NCI-H524 (cell line): ENCODE data around the gene EIF4G1.

ENCODE experiments used
- DNase-seq, 2 experiments: peaks; one replicate each; lab custom pipeline; 2025; lab: John Stamatoyannopoulos, UW

The EIF4G1 gene

DNA sequence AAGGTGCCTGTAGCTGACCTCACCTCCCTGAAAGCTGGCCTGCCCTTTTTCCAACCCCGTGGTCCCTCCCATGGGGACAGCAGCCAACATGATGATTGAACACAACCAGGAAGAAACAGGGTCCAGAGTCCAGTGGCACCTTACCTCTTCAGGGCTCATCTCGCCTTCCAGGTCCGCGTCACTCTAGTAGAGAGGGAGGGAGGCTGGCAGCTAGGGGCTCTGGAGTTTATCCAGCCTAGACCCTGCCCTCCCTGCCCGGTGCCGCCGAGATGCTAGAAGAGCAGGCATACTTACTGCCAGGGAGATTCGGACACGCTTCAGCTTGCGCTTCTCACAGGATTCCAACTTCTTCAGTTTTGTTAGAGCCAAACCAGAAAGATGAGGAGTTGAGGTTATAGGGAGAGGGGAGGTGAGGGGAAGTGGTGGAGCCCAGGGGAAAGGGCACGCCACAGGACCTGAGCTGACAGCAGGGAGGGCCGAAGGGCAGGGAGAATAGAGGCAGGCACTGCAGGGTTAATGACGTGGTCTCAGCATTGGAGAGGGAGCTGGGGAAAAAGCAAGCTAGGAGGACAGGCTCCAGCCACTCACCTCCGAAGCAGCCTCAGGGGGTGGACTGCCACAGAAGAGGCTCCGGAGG is 37.9 kb downstream of the EIF4G1 start:
- DNase-seq = no peak

DNA sequence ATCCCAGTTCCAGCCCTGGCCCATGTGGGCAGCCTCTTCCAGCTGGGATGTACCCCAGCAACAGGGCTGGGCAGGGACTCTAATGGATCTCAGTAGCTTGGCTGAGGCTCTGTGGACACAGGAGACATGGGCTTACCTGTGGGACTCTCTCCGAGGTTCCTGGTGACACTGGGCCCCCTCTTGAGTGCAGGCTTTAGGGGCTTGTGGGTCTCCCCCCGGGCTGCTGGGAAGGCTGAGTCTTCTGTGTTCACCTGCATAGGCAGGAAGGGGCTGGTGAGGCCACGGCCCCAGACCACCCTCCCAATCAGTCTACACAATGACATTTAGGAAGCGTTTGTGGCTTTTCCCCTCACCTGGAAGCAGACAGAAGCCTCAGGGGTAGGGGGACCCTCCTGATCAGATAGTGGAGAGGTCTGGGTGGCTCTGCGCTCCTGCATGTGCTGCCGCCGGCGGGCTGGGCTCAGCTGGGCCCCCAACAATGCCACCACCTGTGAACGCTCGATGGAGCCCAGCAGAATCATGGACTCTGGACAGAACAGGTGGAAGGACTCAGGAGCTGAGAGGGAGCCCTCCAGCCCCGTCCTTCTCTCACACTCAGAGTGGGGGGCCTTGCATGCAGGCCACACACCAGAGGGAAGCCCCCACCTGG is 38.6 kb downstream of the EIF4G1 start:
- no peak for DNase-seq

DNA sequence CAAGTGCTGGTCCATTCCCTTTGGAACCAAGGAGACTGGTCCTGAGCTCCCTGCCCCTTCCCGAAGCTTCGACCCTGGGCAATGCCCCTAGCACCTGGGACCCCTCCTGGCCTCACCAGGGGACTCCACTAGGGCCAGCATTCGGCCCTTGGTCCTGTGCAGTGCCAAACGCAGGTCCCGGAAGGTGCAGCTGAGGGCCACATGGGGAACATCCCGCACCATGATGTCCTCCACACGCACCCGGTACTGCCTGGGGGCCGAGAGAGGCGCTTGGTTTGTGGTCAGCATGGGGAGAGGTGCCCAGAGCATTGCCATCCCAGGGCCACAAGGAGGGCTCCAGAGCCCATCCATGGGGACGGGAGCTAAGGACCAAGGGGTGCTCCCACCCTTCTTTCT is 39.1 kb downstream of the EIF4G1 start:
- no peak for DNase-seq

GRCh38 chr3:184354121-184354728 is 39.8 kb downstream of the EIF4G1 start:
- DNase-seq = peak in 1 of 2 experiments; percentile 39

DNA sequence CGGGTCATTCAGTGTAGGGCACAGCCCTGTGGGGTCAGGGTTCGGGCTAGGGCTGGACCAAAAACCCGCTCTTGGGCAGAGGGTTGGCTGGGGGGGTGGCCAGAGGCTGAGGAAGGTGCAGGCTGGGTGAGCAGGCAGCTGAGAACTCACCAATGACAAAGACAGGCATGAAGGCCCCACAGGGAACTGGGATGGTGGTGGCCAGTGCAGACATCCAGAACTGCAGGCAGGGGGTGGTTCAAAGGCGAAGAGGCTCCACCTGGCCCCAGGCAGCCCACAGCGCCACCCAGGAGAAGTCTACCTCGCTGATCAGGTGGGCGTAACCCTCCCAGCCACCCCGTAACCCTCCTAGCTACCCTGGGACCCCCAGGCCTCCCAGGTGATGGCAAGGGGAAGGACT is 40.3 kb downstream of the EIF4G1 start:
- no peak for DNase-seq

DNA sequence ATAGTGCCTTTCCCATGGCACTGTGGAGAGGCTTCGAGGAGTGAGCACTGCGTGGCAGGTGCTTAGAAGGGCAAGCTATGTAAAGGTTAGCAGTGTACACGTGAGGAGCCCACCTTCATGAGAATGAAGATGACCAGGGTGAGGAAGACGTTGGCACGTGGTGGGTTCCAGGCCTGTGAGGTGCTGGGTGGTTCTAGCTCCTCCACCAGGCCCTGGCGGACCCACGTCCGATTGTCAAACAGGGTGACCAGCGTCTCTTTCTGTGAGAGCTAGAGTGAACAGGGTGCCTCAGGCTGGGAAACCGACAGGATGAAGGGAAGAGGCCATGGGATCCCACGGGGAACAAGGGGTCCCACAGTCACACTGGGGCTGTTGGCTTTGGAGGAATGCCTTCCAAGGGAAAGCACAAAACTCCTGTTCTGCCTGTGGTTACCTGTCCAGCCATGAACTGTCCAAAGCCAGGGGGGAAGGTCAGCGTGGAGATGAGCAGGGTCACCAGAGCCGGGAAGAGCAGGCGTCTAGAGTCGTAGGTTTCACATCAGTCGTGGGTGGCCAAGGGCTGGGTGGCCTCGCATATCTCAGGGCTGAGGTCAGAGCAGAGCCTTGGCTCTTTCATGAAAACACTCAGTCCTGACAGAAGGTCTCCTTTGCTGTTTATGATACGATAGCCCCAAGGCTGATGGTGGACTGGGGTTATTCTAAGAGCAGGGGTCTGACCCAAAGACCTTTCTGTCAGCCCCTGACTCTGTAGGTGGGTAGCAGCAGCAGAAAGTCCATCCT is 41.0 kb downstream of the EIF4G1 start:
- DNase-seq = no peak

DNA sequence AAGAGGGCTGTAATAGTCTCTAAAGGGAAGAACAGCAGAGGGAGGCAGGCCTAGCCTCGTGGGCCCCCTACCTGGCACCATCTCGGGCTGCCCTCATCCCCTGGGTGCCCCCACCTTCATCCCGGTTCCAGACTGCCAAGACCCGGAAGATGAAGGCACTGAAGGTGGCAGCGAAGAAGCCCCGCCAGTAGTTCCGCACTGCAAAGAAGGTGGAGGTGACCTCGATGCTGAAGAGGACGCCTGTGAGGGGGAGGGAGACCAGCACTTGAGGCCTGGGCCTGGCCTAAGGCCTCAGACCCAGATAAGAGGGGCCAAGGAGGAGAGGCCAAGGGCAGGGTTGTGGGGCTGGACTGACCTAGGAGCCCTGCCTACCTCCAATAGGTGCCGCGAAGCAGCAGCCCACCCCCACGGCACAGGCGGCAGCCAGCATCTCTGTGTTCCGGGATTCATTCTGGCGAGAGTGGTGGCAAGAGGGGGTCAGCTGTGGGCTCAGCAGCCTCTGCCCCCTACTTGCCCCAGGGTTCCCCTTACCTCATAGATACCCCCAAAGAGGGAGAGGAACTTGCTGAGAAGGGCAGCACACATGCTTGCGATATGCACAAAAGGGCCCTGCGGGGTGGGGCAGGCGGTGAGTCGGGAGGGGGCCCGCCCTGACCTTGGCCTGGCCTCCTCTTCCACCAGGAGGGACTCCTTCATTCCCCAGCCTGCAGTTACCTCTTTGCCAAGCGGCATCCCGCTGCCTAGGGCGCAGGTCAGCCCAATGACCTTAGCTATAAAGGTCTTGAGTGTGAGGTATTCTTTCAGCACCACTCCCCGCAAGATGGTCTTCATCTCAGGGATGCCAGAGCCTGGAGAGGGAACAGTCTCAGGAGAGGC is 43.1 kb downstream of the EIF4G1 start:
- no peak for DNase-seq

DNA sequence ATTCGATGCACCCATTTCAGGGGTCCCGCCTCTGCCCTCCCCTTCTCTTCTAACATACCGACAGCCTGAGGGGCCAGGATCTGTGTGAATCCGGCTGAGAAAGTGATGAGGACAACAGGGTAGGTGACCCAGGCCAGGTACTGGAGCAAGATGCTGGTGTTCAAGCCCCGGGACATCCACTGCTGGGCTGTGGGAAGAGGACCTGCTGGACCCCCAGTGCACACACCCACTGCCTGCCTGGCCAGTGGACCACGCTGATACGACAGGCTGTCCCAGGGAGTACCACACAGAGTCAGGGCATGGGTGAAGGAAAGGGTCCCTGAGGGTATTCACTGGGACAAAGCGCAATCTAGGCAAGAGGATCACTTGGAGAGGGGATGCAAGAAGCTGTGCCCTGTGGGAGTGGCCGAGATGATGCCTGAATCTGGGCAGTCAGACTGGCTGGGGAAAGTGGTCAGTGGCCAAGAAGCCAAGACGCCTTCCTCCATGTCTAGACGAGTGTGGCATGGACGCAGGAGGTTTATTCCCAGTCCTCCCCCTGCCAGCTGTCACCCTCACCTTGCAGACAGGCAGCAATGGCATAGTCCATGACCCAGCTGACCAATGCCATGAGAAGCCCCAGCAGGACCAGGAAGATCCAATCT is 43.8 kb downstream of the EIF4G1 start:
- no peak for DNase-seq

DNA sequence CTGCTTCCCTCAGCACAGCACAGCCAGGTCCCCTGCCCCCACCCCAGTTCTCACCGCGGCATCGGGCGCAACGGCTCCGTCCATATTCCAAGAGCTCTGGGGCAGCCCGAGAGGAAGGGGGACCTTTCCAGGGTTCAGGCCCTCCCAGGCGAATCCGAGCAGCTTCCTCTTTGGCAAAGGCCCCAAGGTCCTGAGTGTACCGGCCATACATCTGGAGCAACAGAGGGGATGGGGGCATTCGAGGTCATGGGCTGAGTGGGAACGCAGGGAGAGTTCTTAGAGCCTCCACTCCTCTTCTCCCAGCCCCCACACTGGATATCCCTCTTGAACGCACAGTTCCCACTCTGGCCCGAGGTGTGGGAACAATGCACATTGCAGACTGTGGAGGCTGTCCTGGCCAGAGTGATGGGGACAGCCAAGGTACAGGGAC is 44.5 kb downstream of the EIF4G1 start:
- DNase-seq = no peak

GRCh38 chr3:184359610-184360009 is 45.2 kb downstream of the EIF4G1 start:
- DNase-seq = no peak

- DNase-seq = no peak
These were observed 45.9 kb downstream of the EIF4G1 start for GRCh38 chr3:184360070-184360928.

DNA sequence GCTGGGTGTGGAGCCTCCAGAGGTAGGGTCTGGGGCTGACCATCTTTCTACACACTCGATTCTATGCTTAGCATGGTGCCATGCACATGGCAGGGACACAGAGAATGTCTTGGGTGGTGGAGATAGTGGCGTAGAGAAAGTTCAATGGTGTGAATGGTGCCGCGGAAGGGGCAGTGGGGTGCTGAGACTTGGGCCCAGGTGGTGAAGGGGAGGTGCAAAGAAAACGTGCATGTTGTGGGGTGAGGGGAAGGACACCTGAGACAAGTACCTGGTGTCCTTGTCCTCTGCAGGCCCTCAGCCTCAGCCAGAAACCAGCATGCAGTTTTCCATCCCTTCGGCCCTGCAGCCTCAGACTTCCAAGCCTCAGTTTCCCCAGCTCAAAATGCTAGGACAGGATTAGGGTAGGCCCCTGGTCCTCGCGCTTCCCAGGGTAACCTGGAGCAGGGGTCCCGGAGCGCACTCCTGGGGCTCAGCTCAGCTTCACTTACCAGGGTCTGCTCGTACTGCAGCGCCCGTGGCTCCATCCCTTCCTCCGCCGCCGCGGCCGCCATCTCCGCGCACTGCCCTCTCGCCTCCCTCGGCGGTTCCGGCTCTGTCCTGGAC is 46.6 kb downstream of the EIF4G1 start:
- peak in 1 of 2 experiments; percentile 50 for DNase-seq

GRCh38 chr3:184361532-184361931 is 47.1 kb downstream of the EIF4G1 start, which contains the start of the genes CLCN2 and POLR2H:
Gene CLCN2, minus strand, starts transcription at chr3:184361605. Its CDS starts 126 bp downstream, at chr3:184361479.
Gene POLR2H, plus strand, starts transcription at chr3:184361710. Its CDS starts 1,783 bp downstream, at chr3:184363493.
- DNase-seq = peak; percentile 44 to 75

- DNase-seq = peak; percentile 71 to 80
These were observed 47.7 kb downstream of the EIF4G1 start for GRCh38 chr3:184361932-184362667.

DNA sequence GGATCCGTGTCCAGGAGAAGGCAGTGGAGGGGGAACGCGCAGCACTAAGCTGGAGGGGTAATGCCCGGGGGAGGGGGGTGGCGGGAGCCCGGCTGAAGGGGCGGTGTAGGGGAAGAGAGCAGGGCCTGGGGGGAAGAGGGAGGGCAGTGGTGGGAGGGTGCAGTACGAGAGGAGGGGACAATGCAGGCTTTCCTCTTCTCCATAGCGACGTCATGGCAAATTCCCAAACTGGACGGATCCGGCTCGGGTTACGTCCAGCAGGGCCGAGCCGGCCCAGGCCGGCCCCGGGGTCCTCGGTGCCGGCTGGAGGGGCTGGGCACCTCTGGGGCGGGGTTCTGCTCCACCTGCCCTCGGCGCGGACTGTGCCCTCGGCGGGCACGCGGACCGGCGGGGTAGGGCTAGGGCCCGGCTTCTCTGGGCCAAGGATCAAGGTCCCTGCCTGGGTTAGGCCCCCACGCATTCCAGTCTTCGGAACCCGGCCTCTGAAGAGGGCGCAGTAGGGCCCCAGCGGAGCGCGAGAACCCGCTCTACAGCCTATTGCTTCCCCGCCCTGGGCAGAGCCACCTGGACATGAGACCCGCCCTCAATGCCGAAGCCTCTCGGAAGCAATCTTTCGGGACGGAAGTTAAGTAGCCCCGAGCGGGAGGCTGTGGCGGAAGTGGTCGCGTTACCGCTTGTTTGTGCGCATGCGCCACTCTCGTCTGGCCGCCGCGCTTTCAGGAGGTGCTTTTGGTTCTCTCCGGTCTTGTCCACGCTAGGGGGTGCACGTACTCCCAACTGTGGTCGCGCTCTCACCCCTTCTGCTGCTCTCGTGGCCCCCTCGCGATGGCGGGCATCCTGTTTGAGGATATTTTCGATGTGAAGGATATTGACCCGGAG is 48.5 kb downstream of the EIF4G1 start:
- DNase-seq = peak; percentile 99

- no peak for DNase-seq
These were observed 52.3 kb downstream of the EIF4G1 start for GRCh38 chr3:184366619-184367289.

GRCh38 chr3:184368116-184368515 is 53.7 kb downstream of the EIF4G1 start:
- no peak for DNase-seq
